Fibroblast of lung (primary cell): ENCODE data around the gene ZNF575. TPM values are rescaled to one million over a fixed set of nuclear protein-coding genes. Genes with fewer than 3 reads are reported as not detected.

Experiments
- DNase-seq, 2 donors: peaks; one replicate each; pipeline versions ENCODE4 v3.0.0 to v3.0.0-alpha.2; 2010; ENCODE audit warnings: low read depth in 2 of 2
- H2AFZ ChIP-seq: 2 replicates; pipeline ENCODE4 v1.5.1; 2012; ENCODE audit warnings: low read length, control low read depth, inconsistent platforms
- H3K27ac ChIP-seq: 2 replicates; pipeline ENCODE4 v1.5.1; 2011; ENCODE audit warnings: low read length, control low read depth; ENCODE audit not compliant: insufficient read depth
- H3K27me3 ChIP-seq: 2 replicates; pipeline ENCODE4 v1.5.1; 2011; ENCODE audit warnings: mild to moderate bottlenecking, low read length; ENCODE audit not compliant: control insufficient read depth, insufficient read depth
- H3K36me3 ChIP-seq: 2 replicates; pipeline ENCODE4 v1.5.1; 2011; ENCODE audit warnings: low read length; ENCODE audit not compliant: control insufficient read depth, insufficient read depth
- H3K4me1 ChIP-seq: 2 replicates; pipeline ENCODE4 v1.5.1; 2011; ENCODE audit warnings: low read length; ENCODE audit not compliant: control insufficient read depth, insufficient read depth; ENCODE audit errors: extremely low read depth
- H3K4me2 ChIP-seq: 2 replicates; pipeline ENCODE4 v1.5.1; 2011; ENCODE audit warnings: low read length, control low read depth; ENCODE audit not compliant: insufficient read depth; ENCODE audit errors: extremely low read depth
- H3K4me3 ChIP-seq, 4 experiments: fragments of 200-600 bp in 1 of 4; sonication (generic) in 1 of 4; replicated peaks in 1 of 4; 2 replicates each; pipeline ENCODE4 v1.5.1; 2011 to 2016; ENCODE audit warnings: low read length in 4 of 4, low read depth in 3 of 4, mild to moderate bottlenecking in 3 of 4, control low read depth in 2 of 4, inconsistent platforms in 1 of 4, mixed read lengths in 1 of 4; ENCODE audit not compliant: insufficient read depth in 1 of 4; ENCODE audit errors: control extremely low read depth in 1 of 4
- H3K79me2 ChIP-seq: 2 replicates; pipeline ENCODE4 v1.5.1; 2012; ENCODE audit warnings: mild to moderate bottlenecking, low read length, inconsistent platforms; ENCODE audit not compliant: control insufficient read depth, insufficient read depth
- H3K9ac ChIP-seq: 2 replicates; pipeline ENCODE4 v1.5.1; 2011; ENCODE audit warnings: mild to moderate bottlenecking, low read length, control low read depth; ENCODE audit not compliant: insufficient read depth
- H3K9me3 ChIP-seq: 2 replicates; pipeline ENCODE4 v1.5.1; 2012; ENCODE audit warnings: low read depth, low read length; ENCODE audit not compliant: control insufficient read depth, insufficient read depth
- H4K20me1 ChIP-seq: 2 replicates; pipeline ENCODE4 v1.5.1; 2011; ENCODE audit warnings: low read length; ENCODE audit not compliant: control insufficient read depth, insufficient read depth; ENCODE audit errors: extremely low read depth
- CTCF ChIP-seq, 2 donors: IDR thresholded peaks in 1 of 2; conservative IDR thresholded peaks in 1 of 2; 1 replicate in 1 of 2; 2 replicates in 1 of 2; pipeline ENCODE4 v1.5.1; 2011 to 2012; ENCODE audit warnings: low read length in 2 of 2, control low read depth in 1 of 2, inconsistent platforms in 1 of 2, low read depth in 1 of 2, mild to moderate bottlenecking in 1 of 2
- EZH2 ChIP-seq: IDR thresholded peaks from 2 replicates; pipeline ENCODE4 v1.5.1; 2012; ENCODE audit warnings: low read length, control low read depth, mild to moderate bottlenecking; ENCODE audit errors: missing control alignments
- polyA plus RNA-seq, 2 donors: library from polyadenylated mRNA; depleted of rRNA in 1 of 2; stranded (reverse) in 1 of 2; unstranded in 1 of 2; fragments of >200 nt; gene quantifications; 2 replicates each; pipeline ENCODE4 v1.2.1, GENCODE V29; 2011 to 2012; ENCODE audit warnings: missing spikeins in 1 of 2
- total RNA-seq: library from RNA; depleted of rRNA; stranded (reverse); fragments of >200 nt; gene quantifications from 2 replicates; pipeline ENCODE4 v1.2.1, GENCODE V29; 2014

The ZNF575 gene
- total and polyA plus RNA-seq, 2 donors (not counting 1 experiment from before 2014, with no cell fraction given), result 0.27 to 0.33 TPM

GRCh38 chr19:43560687-43561086 lies 27.7 kb downstream of the ZNF575 start:
- Histone ChIP-seq H3K36me3 (peaks cover 6% of the 10 kb centered on the region), H3K4me1 (peaks cover 12% of the 10 kb centered on the region), H3K27ac (peak overlapping the region; percentile 26), H3K4me3 (no peak overlapping the region), H3K9ac (no peak overlapping the region), H3K4me2 (no peak overlapping the region), H3K79me2 (no peaks in the 10 kb centered on the region), H4K20me1 (no peaks in the 10 kb centered on the region), H3K27me3 (no peaks in the 10 kb centered on the region), H2AFZ (no peak overlapping the region), H3K9me3 (no peaks in the 10 kb centered on the region)
- TF ChIP-seq CTCF (conservative IDR thresholded peaks at IDR 0.05 in 1 of 2, IDR thresholded peaks at IDR 0.05 in 1 of 2; ENCODE audit: low read depth in 1 of 2, low read length in 2 of 2), result no peak
- no peak for TF ChIP-seq EZH2
- no peak for DNase-seq

- Histone ChIP-seq H3K4me2 (no peak overlapping the region), H3K27ac (peak overlapping the region; percentile 26), H4K20me1 (no peaks in the 10 kb centered on the region), H3K9me3 (no peaks in the 10 kb centered on the region), H3K4me1 (peaks cover 12% of the 10 kb centered on the region), H3K9ac (no peak overlapping the region), H3K36me3 (peaks cover 6% of the 10 kb centered on the region), H2AFZ (no peak overlapping the region), H3K79me2 (no peaks in the 10 kb centered on the region), H3K4me3 (no peak overlapping the region), H3K27me3 (no peaks in the 10 kb centered on the region)
- TF ChIP-seq CTCF (conservative IDR thresholded peaks at IDR 0.05 in 1 of 2, IDR thresholded peaks at IDR 0.05 in 1 of 2; ENCODE audit: low read depth in 1 of 2, low read length in 2 of 2) (no peak), EZH2 (no peak)
- DNase-seq, result no peak
Observed at GRCh38 chr19:43561139-43561970, 28.4 kb downstream of the ZNF575 start.

- no peaks in the 10 kb centered on the region for H3K79me2 ChIP-seq
- H4K20me1 ChIP-seq, result no peaks in the 10 kb centered on the region
- no peak overlapping the region for H3K4me3 ChIP-seq
- no peak overlapping the region for H3K9ac ChIP-seq
- TF ChIP-seq EZH2 (no peak), CTCF (conservative IDR thresholded peaks at IDR 0.05 in 1 of 2, IDR thresholded peaks at IDR 0.05 in 1 of 2; ENCODE audit: low read depth in 1 of 2, low read length in 2 of 2) (no peak)
- no peak overlapping the region for H2AFZ ChIP-seq
- H3K36me3 ChIP-seq, result peaks cover 6% of the 10 kb centered on the region
- peak overlapping the region; percentile 15 for H3K27ac ChIP-seq
- peaks cover 12% of the 10 kb centered on the region for H3K4me1 ChIP-seq
- H3K4me2 ChIP-seq, result no peak overlapping the region
- no peak for DNase-seq
- H3K27me3 ChIP-seq, result no peaks in the 10 kb centered on the region
- H3K9me3 ChIP-seq, result no peaks in the 10 kb centered on the region
Observed at GRCh38 chr19:43562226-43562697, 29.3 kb downstream of the ZNF575 start.
